ENCODE results near the gene TUBB. TPM values are rescaled to one million over a fixed set of nuclear protein-coding genes. Genes with fewer than 3 reads are reported as not detected.
A peak's percentile ranks its signal among the peaks of the same experiment; 100 is the strongest.

The TUBB gene
- total RNA-seq, 1 donor from 2014 or later: 537 TPM

- no peak for TF ChIP-seq CTCF (IDR thresholded peaks at IDR 0.05)
- intact Hi-C loops (cut with DNase I): loop anchor here (10.0 kb wide), 1 partner anchor 657 kb away; the partner anchor contains the start of gene MICA
- Histone ChIP-seq H3K27me3 (no peaks in the 10 kb centered on the region), H3K4me1 (peaks cover 8 to 16% of the 10 kb centered on the region in 2 donors), H3K27ac (peak overlapping the region in 1 of 2 donors; percentile 17), H3K4me3 (no peak overlapping the region), H3K36me3 (no peaks in the 10 kb centered on the region), H3K9me3 (no peaks in the 10 kb centered on the region)
- DNase-seq (ENCODE audit: low spot score in 2 of 2): no peak
Measured at GRCh38 chr6:30747902-30748769, 28.0 kb downstream of the TUBB start.

GRCh38 chr6:30748851-30749540 is 28.8 kb downstream of the TUBB start:
- Histone ChIP-seq H3K27me3 (no peaks in the 10 kb centered on the region), H3K27ac (peak overlapping the region in 1 of 2 donors; percentile 17), H3K9me3 (no peaks in the 10 kb centered on the region), H3K36me3 (no peaks in the 10 kb centered on the region), H3K4me1 (peaks cover 12 to 21% of the 10 kb centered on the region in 2 donors), H3K4me3 (no peak overlapping the region)
- no peak for TF ChIP-seq CTCF (IDR thresholded peaks at IDR 0.05)
- intact Hi-C loops (cut with DNase I): loop anchor here (10.0 kb wide), 1 partner anchor 656 kb away; the partner anchor contains the start of gene MICA
- no peak for DNase-seq (ENCODE audit: low spot score in 2 of 2)

- intact Hi-C loops (cut with DNase I): loop anchor here (10.0 kb wide), 1 partner anchor 655 kb away; the partner anchor contains the start of gene MICA
- H3K4me3 ChIP-seq: no peak overlapping the region
- H3K9me3 ChIP-seq: no peaks in the 10 kb centered on the region
- no peaks in the 10 kb centered on the region for H3K27me3 ChIP-seq
- peak overlapping the region; percentile 4 to 92 for H3K27ac ChIP-seq
- H3K4me1 ChIP-seq: peaks cover 12 to 21% of the 10 kb centered on the region in 2 donors
- no peak for DNase-seq (ENCODE audit: low spot score in 2 of 2)
- no peaks in the 10 kb centered on the region for H3K36me3 ChIP-seq
- TF ChIP-seq CTCF (IDR thresholded peaks at IDR 0.05): no peak
Measured at GRCh38 chr6:30749554-30750378, 29.6 kb downstream of the TUBB start.

- intact Hi-C loops (cut with DNase I): no loop called here
Measured at GRCh38 chr6:30750379-30750668, 30.2 kb downstream of the TUBB start.

More at GRCh38 chr6:30750379-30750668, 30.2 kb downstream of the TUBB start:
- Histone ChIP-seq H3K4me1 (peaks cover 14 to 23% of the 10 kb centered on the region in 2 donors), H3K27ac (peak overlapping the region; percentile 91 to 92), H3K9me3 (no peaks in the 10 kb centered on the region), H3K27me3 (no peaks in the 10 kb centered on the region), H3K4me3 (no peak overlapping the region), H3K36me3 (no peaks in the 10 kb centered on the region)
- no peak for TF ChIP-seq CTCF (IDR thresholded peaks at IDR 0.05)
- DNase-seq (ENCODE audit: low spot score in 2 of 2): no peak
